RPMI7951 (cell line): ENCODE measurements around the gene KCNG4. TPM values are rescaled to one million over a fixed set of nuclear protein-coding genes. Genes with fewer than 3 reads are reported as not detected.
"Not testable (repeated sequence)": the region's sequence is repeated elsewhere in the genome, so short reads cannot be mapped to it uniquely, and the experiment has no call there.

Source experiments
- DNase-seq: peaks from one replicate; pipeline ENCODE4 v3.0.0-alpha.2; 2012; ENCODE audit warnings: low read depth
- total RNA-seq: library from RNA; depleted of rRNA; stranded (reverse); fragments of >200 nt; shearing (Covaris generic); gene quantifications from 2 replicates; pipeline ENCODE4 v1.2.3, GENCODE V29; 2014

KCNG4 gene
- total RNA-seq, 1 experiment from 2014 or later, result not detected

GRCh38 chr16:84234321-84235241, 5.2 kb downstream of the KCNG4 start:
- peak; percentile 28 for DNase-seq

GRCh38 chr16:84233748-84234147, 6.1 kb downstream of the KCNG4 start:
- no peak for DNase-seq

GRCh38 chr16:84232969-84233368, 6.8 kb downstream of the KCNG4 start:
- DNase-seq, result no peak

GRCh38 chr16:84232060-84232459, 7.8 kb downstream of the KCNG4 start:
- DNase-seq, result no peak

GRCh38 chr16:84229471-84229870, 10.3 kb downstream of the KCNG4 start:
- no peak for DNase-seq

GRCh38 chr16:84228256-84228838, 11.5 kb downstream of the KCNG4 start:
- DNase-seq, result peak; percentile 91

- no peak for DNase-seq
These were observed 12.3 kb downstream of the KCNG4 start for GRCh38 chr16:84227548-84227947.

GRCh38 chr16:84226026-84226425, 13.8 kb downstream of the KCNG4 start:
- no peak for DNase-seq

GRCh38 chr16:84225571-84225970, 14.2 kb downstream of the KCNG4 start:
- DNase-seq, result no peak

- no peak for DNase-seq
These were observed 14.7 kb downstream of the KCNG4 start for GRCh38 chr16:84225126-84225525.

- DNase-seq, result no peak
These were observed 15.3 kb downstream of the KCNG4 start for GRCh38 chr16:84224554-84224953.

- DNase-seq, result no peak
These were observed 16.4 kb downstream of the KCNG4 start for GRCh38 chr16:84223456-84223855.

- DNase-seq, result no peak
These were observed 19.0 kb downstream of the KCNG4 start for GRCh38 chr16:84220851-84221250.

- DNase-seq, result no peak
These were observed 20.9 kb downstream of the KCNG4 start for GRCh38 chr16:84218956-84219355.

- DNase-seq, result no peak
These were observed 21.5 kb downstream of the KCNG4 start for GRCh38 chr16:84218176-84218823.

- not testable (repeated sequence) for DNase-seq
These were observed 23.7 kb downstream of the KCNG4 start for GRCh38 chr16:84216144-84216543.

- DNase-seq, result no peak
These were observed 24.3 kb downstream of the KCNG4 start for GRCh38 chr16:84215531-84215930.

GRCh38 chr16:84214451-84215066, 25.3 kb downstream of the KCNG4 start:
- no peak for DNase-seq

GRCh38 chr16:84212631-84213030, 27.2 kb downstream of the KCNG4 start:
- DNase-seq, result no peak

GRCh38 chr16:84212154-84212553, 27.7 kb downstream of the KCNG4 start:
- DNase-seq, result no peak

GRCh38 chr16:84209989-84210388, 29.8 kb downstream of the KCNG4 start:
- no peak for DNase-seq

- DNase-seq, result no peak
These were observed 31.9 kb downstream of the KCNG4 start for GRCh38 chr16:84207879-84208278.
